Common myeloid progenitor, CD34-positive (primary cell): ENCODE measurements around the gene ELF2.
"Not testable (repeated sequence)": the region's sequence is repeated elsewhere in the genome, so short reads cannot be mapped to it uniquely, and the experiment has no call there.

Experiments used
- CTCF ChIA-PET: fragments of 350-600 bp; sonication (Branson Sonifier 250); formaldehyde crosslinking; loops from one replicate; lab custom pipeline; 2021; ENCODE audit warnings: antibody characterized with exemption; lab: Charles Lee
- POLR2A ChIA-PET: fragments of 350-600 bp; sonication (Branson Sonifier 250); formaldehyde crosslinking; loops from one replicate; lab custom pipeline; 2021; ENCODE audit warnings: antibody characterized with exemption; lab: Charles Lee
- DNase-seq, 3 donors: peaks; one replicate each; pipeline versions ENCODE4 v3.0.0 to v3.0.0-alpha.2; 2013
- H3K27ac ChIP-seq, 2 experiments: 1 replicate in 1 of 2; 2 replicates in 1 of 2; pipeline ENCODE4 v1.7.0; 2013; ENCODE audit warnings: inconsistent platforms in 2 of 2, low read length in 2 of 2, mild to moderate bottlenecking in 2 of 2, low read depth in 1 of 2, moderate library complexity in 1 of 2; ENCODE audit not compliant: severe bottlenecking in 2 of 2, insufficient read depth in 1 of 2, poor library complexity in 1 of 2
- H3K27me3 ChIP-seq, 5 experiments: replicated peaks in 2 of 5; 1 replicate in 3 of 5; 2 replicates in 2 of 5; pipeline versions ENCODE4 v1.6.1 to v1.7.0; 2013; ENCODE audit warnings: low read length in 4 of 5, mild to moderate bottlenecking in 2 of 5, moderate library complexity in 2 of 5, inconsistent platforms in 1 of 5; ENCODE audit not compliant: insufficient read depth in 5 of 5, control insufficient read depth in 4 of 5
- H3K36me3 ChIP-seq, 4 experiments: 1 replicate in 2 of 4; 2 replicates in 2 of 4; pipeline versions ENCODE4 v1.6.1 to v1.7.0; 2013; ENCODE audit warnings: low read length in 3 of 4, control low read depth in 1 of 4, mild to moderate bottlenecking in 1 of 4; ENCODE audit not compliant: control insufficient read depth in 4 of 4, insufficient read depth in 4 of 4
- H3K4me1 ChIP-seq, 4 experiments: 1 replicate in 3 of 4; 2 replicates in 1 of 4; pipeline versions ENCODE4 v1.6.1 to v1.7.1; 2013; ENCODE audit warnings: low read length in 3 of 4, mild to moderate bottlenecking in 3 of 4, control low read depth in 1 of 4, inconsistent platforms in 1 of 4, moderate library complexity in 1 of 4; ENCODE audit not compliant: control insufficient read depth in 4 of 4, insufficient read depth in 4 of 4; ENCODE audit errors: control extremely low read depth in 1 of 4
- H3K4me3 ChIP-seq, 7 experiments: 1 replicate in 4 of 7; 2 replicates in 3 of 7; pipeline versions ENCODE4 v1.5.1 to v1.7.0; 2013; ENCODE audit warnings: mild to moderate bottlenecking in 7 of 7, low read length in 6 of 7, moderate library complexity in 6 of 7, inconsistent platforms in 2 of 7, low read depth in 2 of 7, control low read depth in 1 of 7; ENCODE audit not compliant: insufficient read depth in 4 of 7, control insufficient read depth in 1 of 7; ENCODE audit errors: extremely low read depth in 1 of 7
- H3K9me3 ChIP-seq, 5 experiments: 1 replicate in 4 of 5; 2 replicates in 1 of 5; pipeline versions ENCODE4 v1.6.1 to v1.7.1; 2013; ENCODE audit warnings: low read length in 4 of 5, mild to moderate bottlenecking in 2 of 5, inconsistent platforms in 1 of 5, low read depth in 1 of 5, moderate library complexity in 1 of 5; ENCODE audit not compliant: control insufficient read depth in 4 of 5, insufficient read depth in 2 of 5; ENCODE audit errors: control extremely low read depth in 1 of 5
- WGBS: methylation state at CpG from one replicate; pipeline ENCODE4 v1.1.5; 2013; ENCODE audit not compliant: insufficient coverage; 5-methylcytosine and 5-hydroxymethylcytosine counted together

Gene ELF2

GRCh38 chr4:139030614-139031235 is 146.3 kb downstream of the ELF2 start:
- H3K27ac ChIP-seq, result peak overlapping the region in 1 of 2 experiments; percentile 23
- WGBS, result 1% methylated on average over 8 of the region's 14 CpGs
- H3K36me3 ChIP-seq, result peaks cover 4 to 12% (median 7%) of the 10 kb centered on the region in 4 experiments
- ChIA-PET POLR2A (interaction anchor here (0.8 kb wide), 1 partner anchor 53 kb away, joined by 3 read pairs; no protein-coding TSS in a partner anchor), CTCF (interaction anchor here (0.6 to 3.0 kb wide), 36 partner anchors 9 to 625 kb away, joined by 3 to 21 read pairs (median 4); partner anchors contain the start of genes NAA15 and NOCT)
- no peaks in the 10 kb centered on the region for H3K9me3 ChIP-seq
- peak overlapping the region in 5 of 7 experiments; percentile 21 to 73 (median 50) for H3K4me3 ChIP-seq
- peaks cover 2 to 7% (median 6%) of the 10 kb centered on the region in 4 experiments for H3K4me1 ChIP-seq
- DNase-seq, result peak; percentile 86 to 93 (median 90)
- no peaks in the 10 kb centered on the region for H3K27me3 ChIP-seq

- CTCF ChIA-PET, result interaction anchor here (0.7 to 3.0 kb wide), 31 partner anchors 9 to 624 kb away, joined by 3 to 21 read pairs (median 4); partner anchors contain the start of genes NAA15 and NOCT
- H3K4me1 ChIP-seq, H3K27ac ChIP-seq: not testable (repeated sequence)
These were observed 147.1 kb downstream of the ELF2 start for GRCh38 chr4:139029866-139030363.

GRCh38 chr4:139028191-139028661 is 148.8 kb downstream of the ELF2 start:
- WGBS, result 97% methylated on average over 11 of the region's 11 CpGs
- POLR2A ChIA-PET, result no interaction called here
- Histone ChIP-seq H3K36me3 (peaks cover 4 to 14% (median 8%) of the 10 kb centered on the region in 4 experiments), H3K9me3 (no peaks in the 10 kb centered on the region), H3K4me3 (no peak overlapping the region), H3K4me1 (peaks cover 0 to 7% (median 6%) of the 10 kb centered on the region in 4 experiments), H3K27ac (no peak overlapping the region), H3K27me3 (no peaks in the 10 kb centered on the region)
- no peak for DNase-seq
- CTCF ChIA-PET, result interaction anchor here (0.9 to 3.0 kb wide), 10 partner anchors 8 to 479 kb away, joined by 3 to 12 read pairs (median 4); no protein-coding TSS in a partner anchor

More at GRCh38 chr4:139029866-139030363, 147.1 kb downstream of the ELF2 start:
- not testable (repeated sequence) for H3K27me3 ChIP-seq, H3K9me3 ChIP-seq, H3K4me3 ChIP-seq, H3K36me3 ChIP-seq, DNase-seq
- 100% methylated on average over 5 of the region's 6 CpGs for WGBS
- POLR2A ChIA-PET, result interaction anchor here (0.8 kb wide), 1 partner anchor 54 kb away, joined by 3 read pairs; no protein-coding TSS in a partner anchor

GRCh38 chr4:139027776-139028175 is 149.2 kb downstream of the ELF2 start:
- POLR2A ChIA-PET, result interaction anchor here (0.6 kb wide), 1 partner anchor 15 kb away, joined by 3 read pairs; no protein-coding TSS in a partner anchor
- Histone ChIP-seq H3K27me3 (no peaks in the 10 kb centered on the region), H3K4me1 (peaks cover 0 to 7% (median 6%) of the 10 kb centered on the region in 4 experiments)

GRCh38 chr4:139025841-139026240 is 151.2 kb downstream of the ELF2 start:
- no peak overlapping the region for H3K27ac ChIP-seq
- POLR2A ChIA-PET, result interaction anchor here (0.7 kb wide), 1 partner anchor 83 kb away, joined by 6 read pairs; no protein-coding TSS in a partner anchor
- no peaks in the 10 kb centered on the region for H3K9me3 ChIP-seq
- no peak for DNase-seq
- peaks cover 4 to 26% (median 10%) of the 10 kb centered on the region in 4 experiments for H3K36me3 ChIP-seq
- WGBS, result 100% methylated on average over 1 of the region's 1 CpG
- CTCF ChIA-PET, result interaction anchor here (3.2 kb wide), 1 partner anchor 60 kb away, joined by 6 read pairs; no protein-coding TSS in a partner anchor
- H3K4me1 ChIP-seq, result peaks cover 0 to 5% (median 2%) of the 10 kb centered on the region in 4 experiments
- H3K4me3 ChIP-seq, result no peak overlapping the region
- H3K27me3 ChIP-seq, result no peaks in the 10 kb centered on the region

More at GRCh38 chr4:139027776-139028175, 149.2 kb downstream of the ELF2 start:
- peaks cover 4 to 17% (median 8%) of the 10 kb centered on the region in 4 experiments for H3K36me3 ChIP-seq
- DNase-seq, result no peak
- no peak overlapping the region for H3K27ac ChIP-seq
- CTCF ChIA-PET, result interaction anchor here (1.0 to 3.2 kb wide), 9 partner anchors 8 to 479 kb away, joined by 3 to 6 read pairs (median 4); no protein-coding TSS in a partner anchor
- no peak overlapping the region for H3K4me3 ChIP-seq
- H3K9me3 ChIP-seq, result no peaks in the 10 kb centered on the region
- WGBS, result no CpG with 5 or more reads among the region's 5 CpGs

GRCh38 chr4:139024686-139025085 is 152.3 kb downstream of the ELF2 start:
- no peaks in the 10 kb centered on the region for H3K27me3 ChIP-seq
- CTCF ChIA-PET, result interaction anchor here (3.2 kb wide), 1 partner anchor 61 kb away, joined by 6 read pairs; no protein-coding TSS in a partner anchor
- no peak overlapping the region for H3K4me3 ChIP-seq
- 99% methylated on average over 9 of the region's 9 CpGs for WGBS
- no peak overlapping the region for H3K27ac ChIP-seq
- H3K36me3 ChIP-seq, result peaks cover 4 to 37% (median 10%) of the 10 kb centered on the region in 4 experiments
- H3K9me3 ChIP-seq, result no peaks in the 10 kb centered on the region
- DNase-seq, result no peak
- H3K4me1 ChIP-seq, result peaks cover 0 to 4% (median 0%) of the 10 kb centered on the region in 4 experiments
- POLR2A ChIA-PET, result no interaction called here
